ENCODE data around the gene EBF3.

DNA sequence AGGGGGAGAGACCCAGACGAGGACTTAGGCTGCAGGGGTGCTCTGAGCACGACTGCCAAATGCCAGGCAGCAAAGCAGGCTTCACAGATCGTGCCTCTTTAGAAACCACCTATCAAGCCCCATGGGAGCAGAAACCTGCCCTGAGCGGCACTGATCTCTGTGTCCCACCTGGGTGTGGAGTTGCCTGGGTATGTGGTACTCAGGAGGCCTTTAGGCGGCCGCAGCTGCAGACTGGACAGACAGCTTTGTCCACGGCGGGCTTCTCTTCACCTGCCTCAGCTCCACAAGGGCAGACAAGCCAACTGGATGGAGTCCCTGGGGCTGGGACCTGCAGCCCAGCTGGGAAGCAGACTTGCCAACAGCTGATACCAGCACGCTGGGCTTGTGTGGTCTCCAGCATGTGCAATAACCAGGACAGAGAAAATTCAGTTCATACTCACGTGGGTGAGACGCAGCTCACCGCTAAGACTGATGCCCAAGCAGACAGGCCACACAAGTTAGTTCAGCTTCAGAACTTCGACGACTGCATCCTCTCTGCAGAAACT, 163.2 kb downstream of the EBF3 start:
- no peak for TF ChIP-seq GATA1 (IDR thresholded peaks at IDR 0.05; ENCODE audit: low read depth, low read length)
- TF ChIP-seq POLR2A (IDR thresholded peaks at IDR 0.05; ENCODE audit: low read length) = no peak
